Fibroblast of pulmonary artery (primary cell): ENCODE data around the gene SLC35A2.
A peak's percentile ranks its signal among the peaks of the same experiment; 100 is the strongest.

Experiments
- DNase-seq: peaks from one replicate; pipeline ENCODE4 v3.0.0-alpha.2; 2010; ENCODE audit warnings: low read depth
- H3K4me3 ChIP-seq: replicated peaks from 2 replicates; pipeline ENCODE4 v1.5.1; 2011; ENCODE audit warnings: low read depth, mild to moderate bottlenecking, control low read depth, low read length, moderate library complexity
- CTCF ChIP-seq: IDR thresholded peaks from 2 replicates; pipeline ENCODE4 v1.5.1; 2011; ENCODE audit warnings: mild to moderate bottlenecking, control low read depth, low read length, inconsistent platforms; ENCODE audit errors: missing control alignments

Gene SLC35A2

DNA sequence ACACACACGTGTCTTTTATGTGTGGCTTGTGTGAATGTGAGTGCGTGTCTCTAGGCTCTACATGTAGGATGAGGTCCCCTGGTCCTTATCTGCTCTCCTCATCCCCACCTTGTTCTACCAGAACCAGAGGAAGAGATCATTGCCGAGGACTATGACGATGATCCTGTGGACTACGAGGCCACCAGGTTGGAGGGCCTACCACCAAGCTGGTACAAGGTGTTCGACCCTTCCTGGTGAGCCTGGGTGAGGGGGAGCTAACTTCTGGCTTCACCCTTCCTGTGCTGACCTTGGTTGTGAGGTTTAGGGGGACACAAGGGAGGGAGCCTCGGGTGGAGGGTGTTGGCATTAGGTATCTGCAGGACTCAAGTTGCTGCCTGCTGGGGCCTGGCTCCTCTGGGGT is 10.4 kb downstream of the SLC35A2 start:
- no peak overlapping the region for H3K4me3 ChIP-seq
- TF ChIP-seq CTCF: no peak
- no peak for DNase-seq

DNA sequence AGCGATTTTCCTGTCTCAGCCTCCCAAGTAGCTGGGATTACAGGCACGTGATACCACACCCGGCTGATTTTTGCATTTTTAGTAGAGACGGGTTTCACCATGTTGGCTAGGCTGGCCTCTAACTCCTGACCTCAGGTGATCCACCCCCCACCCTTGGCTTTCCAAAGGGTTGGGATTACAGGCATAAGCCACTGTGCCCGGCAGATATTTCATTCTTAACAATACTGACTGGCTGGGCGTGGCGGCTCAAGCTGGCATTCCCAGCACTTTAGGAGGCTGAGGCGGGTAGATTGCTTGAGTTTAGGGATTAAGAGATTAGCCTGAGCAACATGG is 12.4 kb downstream of the SLC35A2 start:
- DNase-seq: no peak
- no peak for TF ChIP-seq CTCF
- H3K4me3 ChIP-seq: no peak overlapping the region

DNA sequence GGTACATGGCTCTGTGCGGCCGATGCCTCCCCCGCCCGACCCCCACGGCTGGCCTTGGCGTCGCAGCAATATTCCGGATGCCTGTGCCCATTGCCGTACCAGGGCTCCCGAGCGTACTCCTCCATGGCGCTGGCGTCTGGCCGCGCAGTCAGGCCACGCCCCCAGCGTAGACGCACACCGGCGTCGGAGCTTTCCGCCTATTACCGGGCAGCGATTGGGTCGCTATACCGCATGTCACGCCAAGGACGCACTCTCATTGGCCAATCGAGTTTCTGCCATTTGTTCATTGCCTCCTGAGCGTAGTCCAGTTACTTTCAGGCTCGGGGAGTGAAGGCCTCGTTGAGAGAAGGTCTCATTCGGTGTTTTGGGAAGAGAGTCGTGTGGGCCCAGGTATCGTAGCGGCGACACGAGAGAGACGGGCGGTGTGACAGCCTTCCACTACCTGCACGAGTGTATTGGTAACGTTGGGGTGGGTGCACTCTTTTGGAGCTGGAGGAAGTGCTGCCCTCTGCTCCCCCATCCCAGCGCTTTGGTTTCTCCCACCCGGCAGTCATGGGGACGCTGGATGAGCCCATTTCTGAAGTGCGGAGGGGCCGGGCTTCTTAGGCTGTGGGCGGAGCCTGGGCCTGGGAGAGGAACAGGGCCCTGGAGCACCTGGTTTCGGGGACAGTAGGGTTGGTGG is 13.7 kb downstream of the SLC35A2 start, which contains the start of the genes PQBP1 and TIMM17B:
PQBP1 (plus strand) TSS at position 306 of the 682 bp plus-strand sequence. CDS start 580 bp downstream, outside the sequence.
TIMM17B (minus strand) TSS at position 144 of the 682 bp plus-strand sequence; CDS start at position 125, 19 bp downstream.
- TF ChIP-seq CTCF: no peak
- peak; percentile 97 for DNase-seq
- H3K4me3 ChIP-seq: peak within 1 kb of the TSS; percentile 78

- H3K4me3 ChIP-seq: peak overlapping the region; percentile 78
- TF ChIP-seq CTCF: no peak
- DNase-seq: peak; percentile 73
Observed at GRCh38 chrX:48897157-48897624, 14.3 kb downstream of the SLC35A2 start.

DNA sequence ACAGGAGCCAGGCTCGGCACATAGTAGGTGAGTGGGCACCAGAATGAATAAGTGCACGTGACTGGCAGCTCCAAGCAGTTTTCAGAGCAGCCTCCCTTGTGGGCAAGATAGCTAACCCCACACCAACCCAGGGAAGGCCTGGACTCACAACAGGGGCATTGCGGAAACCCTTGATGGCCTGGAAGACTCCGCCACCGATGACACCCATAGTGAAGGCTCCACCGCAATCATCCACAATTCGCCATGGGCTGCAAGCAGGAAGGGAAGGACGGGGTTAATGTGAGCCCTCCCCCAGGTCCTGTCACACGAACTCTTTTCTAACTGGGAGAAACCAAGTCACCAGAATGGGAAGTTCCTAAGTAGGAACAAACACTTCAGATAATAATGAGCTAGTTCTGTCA is 14.8 kb downstream of the SLC35A2 start:
- DNase-seq: peak; percentile 42
- TF ChIP-seq CTCF: no peak
- peak overlapping the region; percentile 78 for H3K4me3 ChIP-seq

GRCh38 chrX:48894891-48895290 is 16.6 kb downstream of the SLC35A2 start:
- no peak for DNase-seq
- H3K4me3 ChIP-seq: no peak overlapping the region
- no peak for TF ChIP-seq CTCF

DNA sequence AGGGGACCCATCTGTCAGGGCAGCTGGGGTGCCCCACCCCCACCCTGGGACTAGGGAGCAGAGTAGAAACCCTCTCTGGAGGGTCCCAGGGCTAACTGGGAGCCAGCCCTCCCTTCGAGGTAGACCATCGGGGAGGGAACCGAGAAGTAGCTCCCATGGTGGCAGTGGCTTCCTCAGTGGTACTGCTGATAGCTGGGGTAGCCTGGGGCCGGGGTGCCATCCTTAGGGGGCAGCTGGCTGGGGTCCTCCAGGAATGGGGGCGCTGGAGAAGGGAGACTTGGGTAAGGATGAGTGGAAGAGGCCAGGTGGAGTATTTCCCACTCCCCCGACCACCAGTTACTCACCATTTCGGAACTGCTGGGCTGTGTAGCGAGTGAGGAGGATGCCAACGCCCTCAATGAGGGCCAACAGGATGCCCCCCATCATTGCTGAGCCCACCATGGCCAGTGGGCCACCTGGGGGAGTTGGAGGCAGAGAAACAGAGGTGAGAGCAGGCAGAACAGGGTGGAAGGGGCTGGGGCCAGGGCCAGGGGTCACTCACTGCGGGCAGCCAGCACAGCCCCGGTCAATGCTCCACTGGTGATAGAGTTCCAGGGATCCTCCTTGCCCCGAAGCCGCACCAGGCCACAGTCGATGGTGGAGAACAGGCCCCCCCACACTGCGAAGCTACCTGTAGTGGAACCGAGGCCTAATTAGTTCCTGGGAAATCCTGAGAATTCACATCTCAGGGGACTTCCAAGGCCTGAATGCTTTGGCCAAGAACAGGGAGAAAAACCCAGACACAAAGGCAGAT is 17.7 kb downstream of the SLC35A2 start:
- TF ChIP-seq CTCF: no peak
- no peak overlapping the region for H3K4me3 ChIP-seq
- no peak for DNase-seq
